HT-29 (cell line): Measurements from ENCODE around the gene JUNB. TPM values are rescaled to one million over a fixed set of nuclear protein-coding genes. Genes with fewer than 3 reads are reported as not detected.
A peak's percentile ranks its signal among the peaks of the same experiment; 100 is the strongest.

Experiments
- DNase-seq: peaks from one replicate; pipeline ENCODE4 v3.0.0-alpha.2; 2015; ENCODE audit warnings: low spot score
- total RNA-seq: library from RNA; depleted of rRNA; stranded (reverse); fragments of >200 nt; shearing (Covaris generic); gene quantifications from 2 replicates; pipeline ENCODE4 v1.2.3, GENCODE V29; 2014

The JUNB gene
- total RNA-seq, 1 experiment from 2014 or later, result 620 TPM

GRCh38 chr19:12774588-12775555 lies 16.4 kb upstream of the JUNB start, which contains the start of gene HOOK2:
HOOK2 (minus strand) TSS chr19:12775552; CDS start chr19:12775449, 103 bp downstream.
- DNase-seq, result peak; percentile 95

GRCh38 chr19:12777217-12778016 lies 13.9 kb upstream of the JUNB start:
- peak; percentile 76 for DNase-seq

GRCh38 chr19:12778017-12778904 lies 13.0 kb upstream of the JUNB start:
- DNase-seq, result peak; percentile 63

- DNase-seq, result no peak
Observed at GRCh38 chr19:12778905-12779161, 12.5 kb upstream of the JUNB start.

GRCh38 chr19:12779162-12779993 lies 11.9 kb upstream of the JUNB start:
- DNase-seq, result no peak

GRCh38 chr19:12782174-12782423 lies 9.2 kb upstream of the JUNB start:
- DNase-seq, result peak; percentile 36

- DNase-seq, result peak; percentile 60
Observed at GRCh38 chr19:12782424-12783290, 8.6 kb upstream of the JUNB start.

- no peak for DNase-seq
Observed at GRCh38 chr19:12783291-12783848, 7.9 kb upstream of the JUNB start.

- peak; percentile 58 for DNase-seq
Observed at GRCh38 chr19:12783849-12784393, 7.4 kb upstream of the JUNB start.

- DNase-seq, result peak; percentile 43
Observed at GRCh38 chr19:12784394-12784870, 6.9 kb upstream of the JUNB start.

GRCh38 chr19:12784871-12785430 lies 6.3 kb upstream of the JUNB start:
- no peak for DNase-seq

GRCh38 chr19:12785431-12786031 lies 5.8 kb upstream of the JUNB start:
- no peak for DNase-seq

- DNase-seq, result peak; percentile 69
Observed at GRCh38 chr19:12786141-12786870, 5.0 kb upstream of the JUNB start.

- no peak for DNase-seq
Observed at GRCh38 chr19:12786952-12787351, 4.3 kb upstream of the JUNB start.

- no peak for DNase-seq
Observed at GRCh38 chr19:12787458-12787857, 3.8 kb upstream of the JUNB start.

- no peak for DNase-seq
Observed at GRCh38 chr19:12788042-12788681, 3.1 kb upstream of the JUNB start.

- peak; percentile 75 for DNase-seq
Observed at GRCh38 chr19:12788682-12789097, 2.6 kb upstream of the JUNB start.
